ENCODE measurements around the gene EDEM3. TPM values are rescaled to one million over a fixed set of nuclear protein-coding genes. Genes with fewer than 3 reads are reported as not detected.

EDEM3 gene
- total and polyA plus RNA-seq, 9 of the 15 experiments (the other 6 are each of a cell fraction or from before 2014, with no cell fraction given): 15.8 to 46.6 (median 28.0) TPM

GRCh38 chr1:184644771-184645170 is 109.9 kb downstream of the EDEM3 start:
- BruUV-seq (replicated peaks): no TSS peak
- Histone ChIP-seq H2AFZ (ENCODE audit: low read depth, low read length) (no peak overlapping the region), H3K4me2 (ENCODE audit: insufficient read depth, low read length) (no peak overlapping the region), H3K36me3 (ENCODE audit: control insufficient read depth, insufficient read depth, low read length) (no peaks in the 10 kb centered on the region), H3K4me1 (replicated peaks in 1 of 2; ENCODE audit: control insufficient read depth in 2 of 2, insufficient read depth in 2 of 2, low read length in 2 of 2) (no peaks in the 10 kb centered on the region), H3K9me1 (ENCODE audit: control insufficient read depth, insufficient read depth, low read length) (no peaks in the 10 kb centered on the region), H3K79me2 (ENCODE audit: control insufficient read depth, insufficient read depth, low read length) (no peaks in the 10 kb centered on the region), H3K9ac (ENCODE audit: insufficient read depth in 1 of 2, low read depth in 2 of 2, low read length in 2 of 2) (no peak overlapping the region), H3K27me3 (ENCODE audit: control insufficient read depth in 2 of 2, insufficient read depth in 2 of 2, low read length in 2 of 2) (peaks cover 6 to 15% of the 10 kb centered on the region in 2 experiments; a peak in 4 of 5 replicates), H3K4me3 (no peak overlapping the region), H3K9me3 (replicated peaks; ENCODE audit: control insufficient read depth, insufficient read depth, low read depth, low read length) (no peaks in the 10 kb centered on the region), H4K20me1 (replicated peaks; ENCODE audit: control insufficient read depth, insufficient read depth, low read length) (no peaks in the 10 kb centered on the region), H3K27ac (ENCODE audit: extremely low read depth, low read depth, low read length) (no peak overlapping the region)
- in situ Hi-C loops (cut with MboI) (no loop called here), intact Hi-C loops (cut with micrococcal nuclease) (no loop called here)
- TF ChIP-seq MCM5 (IDR thresholded peaks at IDR 0.05; ENCODE audit: low read depth) (no peak), YBX1 (IDR thresholded peaks at IDR 0.05) (no peak), ZC3H11A (IDR thresholded peaks at IDR 0.05; ENCODE audit: low read depth, low read length) (no peak), ZBTB8A (IDR thresholded peaks at IDR 0.05; ENCODE audit: partially characterized antibody) (no peak), ZNF766 (CRISPR knock-in tag; conservative IDR thresholded peaks at IDR 0.05) (no peak), MYNN (IDR thresholded peaks at IDR 0.05) (no peak), MYNN (CRISPR knock-in tag; IDR thresholded peaks at IDR 0.05) (no peak)
- FAIRE-seq: no peak
- DNase-seq (ENCODE audit: extremely low read depth in 1 of 4, low spot score in 3 of 4): no peak
- ChIA-PET POLR2A (no interaction called here), CTCF (ENCODE audit: low intra/inter-chr PET ratio) (no interaction called here)
- WGBS (ENCODE audit: insufficient coverage, low coverage, missing lambda C conversion rate): under 1% methylated on average over 11 of the region's 11 CpGs
- no peak for ATAC-seq

GRCh38 chr1:184643661-184644060 is 111.0 kb downstream of the EDEM3 start:
- no peak overlapping the region for H2AFZ ChIP-seq (ENCODE audit: low read depth, low read length)
- no peaks in the 10 kb centered on the region for H3K9me3 ChIP-seq (replicated peaks; ENCODE audit: control insufficient read depth, insufficient read depth, low read depth, low read length)
- WGBS (ENCODE audit: insufficient coverage, low coverage, missing lambda C conversion rate): 0% methylated on average over 1 of the region's 1 CpG
- H3K4me2 ChIP-seq (ENCODE audit: insufficient read depth, low read length): no peak overlapping the region
- H3K27ac ChIP-seq (ENCODE audit: extremely low read depth, low read depth, low read length): no peak overlapping the region
- no peaks in the 10 kb centered on the region for H3K36me3 ChIP-seq (ENCODE audit: control insufficient read depth, insufficient read depth, low read length)
- TF ChIP-seq SIN3B (IDR thresholded peaks at IDR 0.05; ENCODE audit: low read depth) (no peak), ZNF76 (CRISPR knock-in tag; IDR thresholded peaks at IDR 0.05; ENCODE audit: borderline replicate concordance) (no peak), CBX8 (IDR thresholded peaks at IDR 0.05; ENCODE audit: borderline replicate concordance, extremely low read depth, low read depth, low read length, poor library complexity, severe bottlenecking) (no peak)
- ChIA-PET POLR2A (no interaction called here), CTCF (ENCODE audit: low intra/inter-chr PET ratio) (no interaction called here)
- intact Hi-C loops (cut with micrococcal nuclease) (no loop called here), in situ Hi-C loops (cut with MboI) (no loop called here)
- DNase-seq (ENCODE audit: extremely low read depth in 1 of 4, low spot score in 3 of 4) (no peak), FAIRE-seq (no peak), ATAC-seq (no peak)
- H3K9me1 ChIP-seq (ENCODE audit: control insufficient read depth, insufficient read depth, low read length): no peaks in the 10 kb centered on the region
- H4K20me1 ChIP-seq (replicated peaks; ENCODE audit: control insufficient read depth, insufficient read depth, low read length): no peaks in the 10 kb centered on the region
- no peaks in the 10 kb centered on the region for H3K4me1 ChIP-seq (replicated peaks in 1 of 2; ENCODE audit: control insufficient read depth in 2 of 2, insufficient read depth in 2 of 2, low read length in 2 of 2)
- peaks cover 10 to 20% of the 10 kb centered on the region in 2 experiments; a peak in 4 of 5 replicates for H3K27me3 ChIP-seq (ENCODE audit: control insufficient read depth in 2 of 2, insufficient read depth in 2 of 2, low read length in 2 of 2)
- no TSS peak for BruUV-seq (replicated peaks)
- no peak overlapping the region for H3K9ac ChIP-seq (ENCODE audit: insufficient read depth in 1 of 2, low read depth in 2 of 2, low read length in 2 of 2)
- no peak overlapping the region for H3K4me3 ChIP-seq
- no peaks in the 10 kb centered on the region for H3K79me2 ChIP-seq (ENCODE audit: control insufficient read depth, insufficient read depth, low read length)

All from K562 (cell line).